GM18507 (cell line): ENCODE results near the gene MLH1.

Source experiments
- DNase-seq: peaks from one replicate; pipeline ENCODE4 v3.0.0; 2011; ENCODE audit warnings: low read depth; ENCODE audit not compliant: insufficient read length; ENCODE audit errors: extremely low spot score
- FAIRE-seq: peaks from 2 replicates; lab custom pipeline; 2011; peaks lifted over from hg19 to GRCh38; lab: Jason Lieb, UNC

The MLH1 gene

DNA sequence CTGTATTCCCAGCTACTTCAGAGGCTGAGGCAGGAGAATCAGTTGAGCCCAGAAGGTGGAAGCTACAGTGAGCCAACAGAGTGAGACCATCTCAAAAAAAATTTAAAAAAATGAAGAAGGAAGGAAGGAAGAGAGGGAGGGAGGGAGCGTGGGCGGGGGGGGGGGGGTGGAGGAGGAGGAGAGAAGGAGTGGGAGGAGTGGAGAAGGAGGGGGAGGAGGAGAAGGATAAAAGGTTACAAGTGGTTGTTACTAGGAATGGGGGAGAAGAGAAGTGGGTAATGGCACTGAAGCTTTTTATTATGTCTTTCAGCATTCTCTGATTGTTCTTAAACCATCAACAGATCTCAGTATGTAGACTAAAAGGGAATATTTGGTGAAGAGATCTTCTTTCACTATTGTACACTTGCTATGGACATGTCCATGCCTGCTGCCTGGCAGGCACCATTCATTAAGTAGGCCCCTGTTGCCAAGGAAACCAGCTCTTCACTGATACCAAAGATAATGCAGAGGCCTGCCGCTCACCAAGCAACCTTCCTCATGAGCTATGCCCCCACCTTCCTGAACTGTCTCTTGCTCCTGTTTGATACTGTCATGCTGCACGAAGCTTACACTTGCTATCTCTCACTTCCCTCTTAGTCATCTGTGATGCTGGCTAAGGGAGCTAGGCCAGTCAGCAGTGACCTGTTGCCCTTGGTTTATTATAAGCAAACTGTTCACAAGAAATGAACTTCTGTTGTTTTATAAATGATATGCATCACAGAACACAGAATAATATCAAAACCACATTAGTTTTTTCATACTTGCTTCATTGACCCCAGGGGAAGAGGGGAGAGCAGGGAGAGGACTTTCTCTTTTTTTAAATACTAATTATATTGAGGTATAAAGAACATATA lies 23.5 kb upstream of the MLH1 start:
- peak; percentile 87 for FAIRE-seq

DNA sequence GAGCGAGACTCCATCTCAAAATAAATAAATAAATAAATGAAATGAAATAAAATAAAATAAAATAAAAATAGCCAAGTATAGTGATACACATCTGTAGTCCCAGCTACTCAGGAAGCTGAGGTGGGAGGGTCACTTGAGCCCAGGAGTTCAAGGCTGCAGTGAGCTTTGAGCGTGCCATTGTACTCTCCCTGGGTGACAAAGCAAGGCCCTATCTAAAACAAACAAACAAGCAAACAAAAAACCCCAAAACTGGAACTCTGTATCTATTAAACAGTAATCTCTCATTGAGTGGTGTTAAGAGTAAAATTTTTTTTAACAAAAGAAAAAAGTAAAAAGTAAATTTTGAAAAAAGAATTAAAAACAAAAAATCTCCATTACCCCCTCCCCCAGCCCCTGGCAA lies 21.2 kb upstream of the MLH1 start:
- DNase-seq (no peak), FAIRE-seq (no peak)

More for the DNA sequence above, 23.5 kb upstream of the MLH1 start:
- peak; percentile 30 for DNase-seq

DNA sequence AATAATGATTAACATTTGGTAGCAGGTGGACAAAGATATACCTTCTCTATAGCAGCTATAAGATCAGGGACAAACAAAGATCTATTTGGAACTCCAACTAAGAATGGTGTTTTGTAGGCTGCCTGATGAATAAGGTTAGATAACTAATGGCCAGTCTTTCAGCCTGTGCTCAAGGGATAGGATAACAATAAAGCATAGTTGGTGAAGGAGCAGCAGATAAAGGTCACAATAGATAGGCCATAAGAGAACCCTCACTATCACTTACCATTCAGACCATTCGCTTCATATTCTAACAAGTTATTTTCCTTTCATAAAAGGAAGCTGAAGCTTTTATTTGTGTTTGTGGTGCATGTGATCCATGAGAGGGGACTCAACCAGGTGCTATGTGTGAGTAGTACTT lies 20.2 kb upstream of the MLH1 start:
- no peak for FAIRE-seq
- DNase-seq = no peak

GRCh38 chr3:36981006-36981405 lies 12.3 kb upstream of the MLH1 start:
- FAIRE-seq = no peak

DNA sequence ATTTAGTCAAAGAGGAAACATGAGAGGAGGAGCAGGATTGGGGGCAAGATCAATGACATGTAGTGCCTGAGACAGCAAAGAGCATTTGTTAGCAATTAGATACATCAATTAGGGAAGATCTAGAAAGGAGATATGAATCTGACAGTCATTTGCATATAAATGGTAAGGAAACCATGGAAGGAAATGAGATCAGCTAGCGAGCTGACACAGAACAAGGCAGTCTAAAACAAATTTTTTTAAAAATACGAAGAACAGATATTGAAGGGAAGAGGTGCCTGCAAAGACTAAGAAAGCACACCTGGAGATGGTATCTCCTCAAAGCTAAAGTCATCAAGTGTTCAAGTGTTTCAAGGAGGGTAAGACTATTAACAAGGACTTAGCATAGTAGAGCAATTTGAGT lies 5.0 kb upstream of the MLH1 start:
- FAIRE-seq (no peak), DNase-seq (no peak)

More at GRCh38 chr3:36981006-36981405, 12.3 kb upstream of the MLH1 start:
- no peak for DNase-seq

DNA sequence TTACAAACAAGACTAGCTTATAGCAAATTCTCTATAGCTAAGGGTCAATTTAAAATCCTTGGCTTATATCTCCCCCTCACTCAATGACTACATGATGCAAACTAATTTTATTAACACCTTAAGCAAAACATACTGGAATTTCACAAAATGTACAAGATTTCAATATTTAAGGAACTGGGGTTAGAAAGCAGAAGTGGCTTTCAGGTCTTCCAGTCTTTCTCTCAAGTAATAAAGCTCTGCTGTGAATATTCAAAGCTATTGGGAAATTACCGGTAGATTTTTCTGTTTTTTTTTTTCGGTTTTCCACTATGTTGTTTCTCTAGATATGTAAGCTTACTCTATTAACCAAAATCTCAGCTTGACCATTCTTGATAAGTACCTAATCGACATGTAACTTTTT lies 4.3 kb upstream of the MLH1 start:
- FAIRE-seq (no peak), DNase-seq (no peak)

DNA sequence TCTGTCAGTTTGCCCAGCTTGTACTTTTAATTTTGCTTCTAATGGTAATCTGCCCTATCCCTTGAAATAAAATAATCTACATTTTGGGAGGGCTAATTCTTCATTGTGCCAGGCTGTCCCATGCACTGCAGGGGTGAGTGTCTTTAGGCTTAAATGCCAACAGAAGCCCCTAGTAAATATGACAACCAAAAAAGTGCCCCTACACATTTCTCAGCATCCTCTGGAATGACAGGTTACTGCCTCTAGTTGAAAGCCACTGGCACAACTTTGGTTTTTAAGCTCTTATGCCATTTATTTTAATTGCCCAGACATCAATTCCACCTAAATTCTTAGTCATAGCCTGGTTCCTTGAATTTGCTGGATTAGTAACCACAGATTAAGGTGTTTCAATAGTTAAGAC lies 3.8 kb upstream of the MLH1 start:
- DNase-seq (no peak), FAIRE-seq (no peak)

DNA sequence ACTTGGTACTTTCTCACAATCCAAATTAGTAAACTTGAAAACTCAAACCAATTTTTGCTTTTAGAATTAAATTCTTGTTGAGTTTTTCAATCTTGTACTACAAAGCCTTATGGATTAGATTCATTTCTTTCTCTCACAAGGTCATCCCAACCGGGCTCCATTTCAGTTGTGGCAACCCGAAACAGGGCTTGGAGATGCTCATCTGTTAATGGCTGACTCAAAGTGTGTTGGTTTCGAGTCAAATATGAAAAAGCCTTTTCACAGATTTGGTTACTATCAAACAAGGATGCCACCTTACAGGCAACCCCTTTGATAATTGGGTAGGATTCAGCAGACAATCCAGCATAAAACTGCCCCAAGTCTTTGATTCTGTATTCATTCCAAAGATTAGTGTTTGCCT lies 2.2 kb upstream of the MLH1 start:
- FAIRE-seq = peak; percentile 80
- DNase-seq = no peak

DNA sequence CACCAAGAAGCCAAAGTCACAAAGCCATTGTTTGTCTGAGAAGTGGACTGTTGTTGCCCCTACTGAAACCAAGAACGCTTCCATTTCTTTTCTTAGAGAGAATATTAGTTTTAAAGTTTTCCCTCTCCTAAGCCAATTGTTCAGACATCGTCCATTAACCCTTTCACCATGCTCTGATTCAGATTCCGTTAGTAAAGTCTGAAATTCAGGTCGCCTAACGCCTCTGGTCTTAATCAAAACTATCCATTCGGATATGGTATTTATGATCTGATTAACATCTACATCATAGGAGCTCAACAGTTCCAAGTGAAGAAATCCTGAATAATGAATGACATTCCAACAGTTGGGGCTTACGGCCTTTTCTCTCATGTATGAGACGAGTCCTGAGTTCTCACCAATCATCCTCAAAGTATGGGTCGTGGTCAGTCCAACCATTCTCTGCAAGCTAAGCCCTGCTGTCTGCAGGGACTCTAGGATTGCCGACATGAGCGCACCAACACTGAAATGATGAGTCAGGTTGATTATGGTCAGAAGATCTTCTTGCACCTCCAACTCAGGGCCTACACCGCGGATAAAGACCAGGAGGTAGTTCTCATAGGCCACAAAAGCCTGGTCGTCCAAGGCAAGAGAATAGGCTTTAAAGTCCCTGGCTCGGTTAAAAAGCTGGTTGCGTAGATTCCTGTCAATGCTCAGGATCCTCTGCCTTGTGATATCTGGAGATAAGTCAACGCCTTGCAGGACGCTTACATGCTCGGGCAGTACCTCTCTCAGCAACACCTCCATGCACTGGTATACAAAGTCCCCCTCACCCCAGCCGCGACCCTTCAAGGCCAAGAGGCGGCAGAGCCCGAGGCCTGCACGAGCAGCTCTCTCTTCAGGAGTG lies 1.2 kb upstream of the MLH1 start:
- no peak for DNase-seq
- peak; percentile 44 for FAIRE-seq

- peak; percentile 100 for FAIRE-seq
- peak; percentile 90 for DNase-seq
Measured at GRCh38 chr3:36992806-36993325, 452 bp upstream of the MLH1 start, which contains the start of gene EPM2AIP1. Gene EPM2AIP1 (minus strand): TSS chr3:36993131. CDS start chr3:36993077, 54 bp downstream.

- FAIRE-seq (no peak), DNase-seq (no peak)
Measured at GRCh38 chr3:37014620-37015019, 21.3 kb downstream of the MLH1 start.

DNA sequence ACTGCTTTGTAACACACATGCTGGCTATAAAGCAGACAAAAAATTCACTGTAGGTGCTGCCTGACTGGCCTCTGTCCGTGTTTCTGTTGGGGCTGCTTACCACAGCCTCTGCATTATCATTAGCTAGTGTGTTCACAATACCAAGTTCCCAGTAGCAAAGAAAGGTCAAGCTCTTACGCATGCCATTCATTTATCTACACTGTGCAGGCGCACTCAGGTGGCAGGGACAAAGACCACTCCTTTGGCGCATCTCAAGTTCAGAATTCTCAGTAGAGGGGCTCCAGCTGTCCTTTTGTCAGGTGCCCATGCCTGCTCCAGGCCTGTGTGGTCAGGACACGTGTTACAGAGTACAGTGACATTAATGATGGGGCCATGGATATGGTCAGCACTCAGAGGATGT lies 22.3 kb downstream of the MLH1 start:
- FAIRE-seq (no peak), DNase-seq (no peak)

DNA sequence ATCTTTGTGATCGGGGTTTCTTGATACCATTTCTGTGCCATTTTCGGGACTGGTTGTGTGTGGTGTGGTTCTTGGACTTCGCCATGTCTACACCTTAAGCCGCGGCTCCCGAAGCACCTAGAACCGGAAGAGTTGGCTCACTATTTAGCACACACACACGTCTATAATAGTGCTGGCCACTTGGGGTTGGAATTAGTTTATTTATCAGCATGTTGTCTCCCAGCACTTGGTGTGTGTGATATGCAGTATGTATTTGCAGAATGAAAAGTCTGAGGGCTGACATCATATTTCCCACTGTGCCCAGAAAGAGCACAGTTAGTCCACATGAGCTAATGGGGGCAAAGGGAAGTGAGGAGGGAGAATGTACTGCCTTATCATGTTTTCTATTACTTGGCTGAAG lies 23.6 kb downstream of the MLH1 start:
- FAIRE-seq (no peak), DNase-seq (no peak)

- no peak for DNase-seq
- no peak for FAIRE-seq
Measured at GRCh38 chr3:37017683-37018082, 24.4 kb downstream of the MLH1 start.

DNA sequence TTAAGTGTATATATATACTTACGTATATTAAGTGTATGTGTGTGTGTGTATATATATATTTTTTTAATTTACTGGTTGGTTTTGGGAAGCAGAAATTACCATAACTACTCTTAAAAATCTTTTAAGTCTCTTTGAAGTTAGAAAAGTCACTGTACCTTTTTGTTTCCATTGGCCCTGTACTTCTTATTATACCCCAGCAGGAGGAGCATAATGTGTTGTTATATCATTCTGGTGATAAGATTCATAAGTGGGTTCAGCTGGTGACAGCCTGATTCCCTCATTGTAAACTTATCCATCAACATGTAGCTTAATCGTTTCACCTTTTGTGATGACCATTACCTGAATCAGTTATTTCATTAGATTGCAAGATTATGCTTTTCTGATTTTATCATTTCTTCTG lies 30.8 kb downstream of the MLH1 start:
- FAIRE-seq (no peak), DNase-seq (no peak)

GRCh38 chr3:37024820-37025405 lies 31.6 kb downstream of the MLH1 start:
- FAIRE-seq = peak; percentile 67

GRCh38 chr3:37025561-37026335 lies 32.4 kb downstream of the MLH1 start:
- FAIRE-seq (no peak), DNase-seq (no peak)

More at GRCh38 chr3:37024820-37025405, 31.6 kb downstream of the MLH1 start:
- no peak for DNase-seq

DNA sequence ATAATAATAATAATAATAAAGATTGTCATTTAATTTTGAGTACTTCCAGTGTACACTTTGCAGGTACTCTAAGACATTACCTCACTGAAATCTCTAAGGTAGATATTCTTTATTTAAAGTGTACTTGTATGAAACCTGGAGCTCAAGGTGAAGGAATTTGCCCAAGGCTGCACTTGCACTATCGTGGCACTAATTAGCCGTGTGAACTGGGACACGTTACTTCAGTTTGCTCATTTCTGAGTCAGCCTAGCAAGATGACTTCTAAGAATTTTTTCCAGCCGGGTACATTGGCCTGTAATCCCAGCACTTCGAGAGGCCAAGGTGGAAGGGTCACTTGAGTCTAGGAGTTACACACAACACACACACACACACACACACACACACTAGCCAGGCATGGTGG lies 33.5 kb downstream of the MLH1 start:
- DNase-seq = no peak
- FAIRE-seq = no peak

DNA sequence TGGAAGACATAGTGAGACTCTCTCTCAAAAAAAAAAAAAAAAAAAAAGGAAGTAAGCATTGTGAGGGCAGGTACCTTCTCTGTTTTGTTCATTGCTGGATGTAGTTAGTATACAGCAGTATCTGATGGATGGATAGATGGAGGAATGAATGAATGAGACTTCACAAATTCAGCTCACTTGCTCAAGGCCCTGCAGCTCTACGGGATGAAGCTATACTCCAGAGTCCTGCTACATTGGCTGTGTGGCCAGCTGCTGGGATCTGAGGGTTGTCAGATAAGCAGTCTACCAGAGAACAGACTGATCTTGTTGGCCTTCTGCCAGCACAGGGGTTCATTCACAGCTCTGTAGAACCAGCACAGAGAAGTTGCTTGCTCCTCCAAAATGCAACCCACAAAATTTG lies 35.0 kb downstream of the MLH1 start:
- DNase-seq = no peak

More for the DNA sequence above, 35.0 kb downstream of the MLH1 start:
- no peak for FAIRE-seq
